AG04450 (cell line): Measurements from ENCODE around the gene EPN2. TPM values are rescaled to one million over a fixed set of nuclear protein-coding genes. Genes with fewer than 3 reads are reported as not detected.
A peak's percentile ranks its signal among the peaks of the same experiment; 100 is the strongest.

Experiments
- CTCF ChIA-PET: fragments of 300-600, 350-600 bp; formaldehyde crosslinking; extraction: SDS; loops from one replicate; lab custom pipeline; 2022; ENCODE audit warnings: antibody characterized with exemption, inconsistent platforms; lab: Charles Lee
- POLR2A ChIA-PET: fragments of 350-600 bp; formaldehyde crosslinking; extraction: SDS; loops from one replicate; lab custom pipeline; 2021; ENCODE audit warnings: antibody characterized with exemption, inconsistent platforms; lab: Yijun Ruan, JAX
- DNase-seq: peaks from one replicate; pipeline ENCODE4 v3.0.0-alpha.2; 2011; ENCODE audit warnings: low read depth, low spot score
- H3K27ac ChIP-seq: one replicate; pipeline ENCODE4 v1.5.1; 2012; ENCODE audit warnings: low read depth, low read length, control low read depth
- H3K27me3 ChIP-seq: one replicate; pipeline ENCODE4 v1.6.0; 2012; ENCODE audit warnings: low read length; ENCODE audit not compliant: control insufficient read depth, insufficient read depth
- H3K4me3 ChIP-seq: 2 replicates; pipeline ENCODE4 v1.5.1; 2011; ENCODE audit warnings: mild to moderate bottlenecking, low read depth, low read length, control low read depth
- H3K9me3 ChIP-seq: 2 replicates; pipeline ENCODE4 v1.5.1; 2012; ENCODE audit warnings: low read length; ENCODE audit not compliant: control insufficient read depth, insufficient read depth
- CTCF ChIP-seq: IDR thresholded peaks from 2 replicates; pipeline ENCODE4 v1.5.1; 2011; ENCODE audit warnings: low read depth, low read length, control low read depth, inconsistent platforms
- polyA plus RNA-seq: library from polyadenylated mRNA; depleted of rRNA; stranded (reverse); fragments of >200 nt; gene quantifications from 2 replicates; pipeline ENCODE4 v1.2.3, GENCODE V29; 2011

EPN2 gene
- polyA plus RNA-seq, 1 experiment: 27.9 TPM

DNA sequence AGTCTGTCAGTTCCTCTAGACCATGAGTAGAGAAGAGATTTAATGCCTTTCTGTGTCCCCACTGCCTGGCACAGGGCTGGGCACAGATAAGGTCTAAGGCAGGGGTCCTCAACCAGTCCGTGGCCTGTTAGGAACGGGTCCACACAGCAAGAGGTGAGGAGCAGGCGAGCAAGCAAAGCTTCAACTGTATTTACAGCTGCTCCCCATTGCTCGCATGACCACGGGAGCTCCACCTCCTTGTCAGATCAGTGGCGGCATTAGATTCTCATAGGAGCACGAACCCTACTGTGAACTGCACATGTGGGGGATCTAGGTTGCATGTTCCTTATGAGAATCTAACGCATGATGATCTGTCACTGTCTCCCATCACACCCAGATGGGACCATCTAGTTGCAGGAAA lies 123.6 kb downstream of the EPN2 start:
- TF ChIP-seq CTCF: no peak
- CTCF ChIA-PET: no interaction called here
- POLR2A ChIA-PET: no interaction called here

GRCh38 chr17:19361326-19361725 lies 124.2 kb downstream of the EPN2 start:
- DNase-seq: no peak
- peak overlapping the region; percentile 87; the same call in 1 of the 2 replicates for H3K4me3 ChIP-seq
- POLR2A ChIA-PET: interaction anchor here (2.3 kb wide), 1 partner anchor 17 kb away, joined by 24 read pairs; the partner anchor contains the start of gene MAPK7
- no peaks in the 10 kb centered on the region for H3K27me3 ChIP-seq
- H3K9me3 ChIP-seq: no peaks in the 10 kb centered on the region
- TF ChIP-seq CTCF: no peak
- no peak overlapping the region for H3K27ac ChIP-seq
- CTCF ChIA-PET: interaction anchor here (5.2 kb wide), 1 partner anchor 403 kb away, joined by 97 read pairs; no protein-coding TSS in a partner anchor

More for the DNA sequence above, 123.6 kb downstream of the EPN2 start:
- no peak for DNase-seq
- Histone ChIP-seq H3K27me3 (no peaks in the 10 kb centered on the region), H3K27ac (no peak overlapping the region), H3K9me3 (no peaks in the 10 kb centered on the region), H3K4me3 (no peak overlapping the region)

GRCh38 chr17:19361944-19362276 lies 124.7 kb downstream of the EPN2 start:
- Histone ChIP-seq H3K27ac (peak overlapping the region; percentile 65), H3K4me3 (peak overlapping the region; percentile 87), H3K9me3 (no peaks in the 10 kb centered on the region), H3K27me3 (no peaks in the 10 kb centered on the region)
- ChIA-PET POLR2A (interaction anchor here (1.9 to 2.3 kb wide), 2 partner anchors 16 to 86 kb away, joined by 12 to 24 read pairs; partner anchors contain the start of gene MAPK7), CTCF (interaction anchor here (0.6 to 5.2 kb wide), 5 partner anchors 8 to 403 kb away, joined by 3 to 99 read pairs (median 17); no protein-coding TSS in a partner anchor)
- no peak for DNase-seq
- TF ChIP-seq CTCF: no peak

DNA sequence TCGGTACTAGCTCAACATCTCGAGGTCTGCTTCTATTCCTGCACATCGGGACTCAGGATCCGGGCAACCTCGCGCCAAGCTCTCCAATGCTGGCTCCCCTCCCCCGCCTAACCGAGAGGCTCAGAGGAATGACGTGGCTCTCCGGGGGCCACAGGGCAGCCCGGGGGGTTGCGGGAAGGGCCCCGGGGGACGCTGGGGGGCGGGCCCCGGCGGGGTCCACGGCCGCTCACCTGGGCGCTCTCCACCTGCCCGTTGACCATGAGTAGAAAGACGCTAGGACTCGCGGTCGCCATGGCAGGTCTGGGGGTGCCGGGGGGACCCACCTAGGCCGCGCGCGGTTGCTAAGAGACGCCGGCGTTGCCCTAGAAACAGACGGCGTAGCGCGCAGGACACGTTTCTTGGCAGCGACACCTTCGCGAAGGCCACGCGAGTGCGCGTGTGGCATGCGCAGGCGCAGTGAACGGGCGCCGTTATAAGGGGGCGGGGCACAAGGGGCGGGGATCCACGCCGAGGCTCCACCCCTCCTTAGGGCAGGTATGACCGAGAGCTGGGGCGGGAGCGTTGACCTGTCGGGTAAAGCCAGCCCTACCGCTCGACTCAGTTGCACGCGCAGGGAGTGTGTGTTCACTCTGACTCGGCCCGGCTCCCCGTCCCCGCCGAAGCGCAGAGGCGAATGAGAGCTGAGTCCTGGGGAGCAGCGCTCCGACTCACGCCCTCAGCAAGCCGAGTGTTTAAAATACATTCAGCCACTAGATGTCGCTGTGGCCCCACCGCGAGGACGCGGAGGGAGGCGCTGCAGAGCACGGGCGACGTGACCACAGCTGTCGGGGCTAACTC lies 125.3 kb downstream of the EPN2 start, which contains the start of gene B9D1:
TSS of gene B9D1 (minus strand) at position 447 of the 837 bp plus-strand sequence. CDS start at position 293, 154 bp downstream.
- TF ChIP-seq CTCF: peak; percentile 84
- DNase-seq: peak; percentile 84
- peak within 1 kb of the TSS; percentile 65 for H3K27ac ChIP-seq

More for the DNA sequence above, 125.3 kb downstream of the EPN2 start, which contains the start of gene B9D1:
- no peaks in the 10 kb centered on the region for H3K9me3 ChIP-seq
- no peaks in the 10 kb centered on the region for H3K27me3 ChIP-seq
- ChIA-PET POLR2A (interaction anchor here (0.5 to 2.3 kb wide), 5 partner anchors 16 to 400 kb away, joined by 3 to 24 read pairs (median 11); partner anchors contain the start of genes ALDH3A2, MAPK7 and MFAP4), CTCF (interaction anchor here (0.6 to 5.2 kb wide), 37 partner anchors 8 to 427 kb away, joined by 3 to 99 read pairs (median 4); partner anchors contain the start of genes ALDH3A2 and MAPK7)
- H3K4me3 ChIP-seq: peak within 1 kb of the TSS; percentile 87
